NCI-H345 (cell line): Measurements from ENCODE around the gene FAHD2A.
"Not testable (repeated sequence)": the region's sequence is repeated elsewhere in the genome, so short reads cannot be mapped to it uniquely, and the experiment has no call there.

Source experiments
- DNase-seq: peaks from one replicate; lab custom pipeline; 2025; lab: John Stamatoyannopoulos, UW

Gene FAHD2A

DNA sequence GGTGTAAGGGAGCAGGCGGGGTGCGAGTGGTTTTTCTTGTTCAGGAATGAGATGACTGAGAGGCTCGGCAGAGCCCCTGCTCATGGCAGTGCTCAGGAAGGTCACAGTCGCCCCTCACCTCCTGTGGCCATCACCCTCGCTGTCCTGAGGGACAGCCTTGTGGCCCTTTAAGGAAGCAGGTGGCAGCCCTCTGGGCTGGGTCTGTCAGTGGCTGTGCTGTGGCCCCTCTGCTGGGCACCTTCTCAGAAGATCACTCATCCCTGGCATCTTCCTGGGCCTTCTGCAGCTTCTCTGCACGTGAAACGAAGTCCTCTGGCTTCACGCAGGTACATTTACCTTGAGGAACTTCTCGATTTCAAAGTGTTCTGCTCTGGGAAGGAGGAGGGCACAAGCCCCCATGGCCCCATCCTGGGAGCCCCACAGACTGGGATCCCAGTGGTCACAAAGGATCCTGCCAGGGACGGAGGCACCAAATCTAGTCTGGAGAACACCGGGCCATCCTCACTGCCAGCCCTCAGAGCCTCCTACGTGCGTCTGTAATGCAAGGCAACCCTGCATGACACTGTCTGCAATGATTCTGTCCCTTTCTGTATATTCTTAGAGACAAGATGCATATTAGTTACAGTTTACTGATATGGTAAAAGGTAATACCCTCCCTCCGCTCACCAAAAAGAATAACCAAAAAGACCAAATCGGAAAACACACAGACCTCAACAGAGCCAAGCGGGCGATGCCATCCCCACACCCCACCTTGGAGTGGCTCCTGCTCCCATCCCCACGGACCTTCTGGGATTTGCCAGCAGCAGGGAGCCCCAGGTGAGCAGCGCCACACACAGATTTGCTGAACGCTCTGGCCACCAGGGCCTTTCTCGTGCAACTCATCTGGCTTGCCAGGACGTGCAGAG is 25.9 kb upstream of the FAHD2A start:
- no peak for DNase-seq

DNA sequence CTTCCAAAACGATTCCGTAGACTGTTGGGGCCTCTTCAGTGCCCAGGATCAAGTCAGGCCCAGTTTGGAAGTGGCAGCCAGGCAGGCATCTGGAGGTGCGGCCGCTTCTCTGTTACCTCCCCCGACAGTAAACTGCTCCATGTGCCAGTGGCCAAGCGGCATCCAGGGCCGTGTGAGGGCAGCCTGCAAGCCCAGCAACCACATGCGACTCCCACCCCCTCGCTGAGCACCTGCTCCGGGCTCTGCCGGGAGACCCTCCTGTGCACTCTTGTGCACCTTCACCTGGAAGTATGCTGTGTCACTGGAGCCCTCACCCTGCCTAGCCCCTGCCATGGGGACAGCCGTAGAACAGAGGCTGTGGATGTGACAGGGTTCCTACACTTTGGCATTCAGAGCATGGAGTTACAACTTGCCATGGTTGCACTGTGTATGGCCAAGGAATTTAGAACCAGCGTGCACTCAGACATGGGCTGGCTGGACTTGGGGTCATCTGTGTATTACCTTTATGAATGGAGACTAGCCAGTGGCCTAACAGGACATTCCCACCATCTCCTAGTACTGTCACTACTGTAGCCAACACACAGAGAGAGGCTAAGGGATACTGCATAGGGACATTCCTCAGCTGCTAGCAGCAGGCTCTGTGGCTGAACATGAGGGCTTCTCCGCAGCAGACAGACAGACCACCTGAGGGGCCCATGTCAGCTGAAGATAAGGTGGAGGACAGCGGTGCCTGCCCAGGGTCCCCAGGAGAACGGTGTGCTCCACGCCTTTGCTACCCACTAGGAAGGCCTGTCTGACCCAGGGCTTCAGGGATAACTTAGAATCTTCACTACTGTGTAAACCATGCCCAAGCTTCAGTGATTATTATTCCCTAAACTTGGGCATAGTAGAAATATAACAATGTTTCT is 25.0 kb upstream of the FAHD2A start:
- no peak for DNase-seq

DNA sequence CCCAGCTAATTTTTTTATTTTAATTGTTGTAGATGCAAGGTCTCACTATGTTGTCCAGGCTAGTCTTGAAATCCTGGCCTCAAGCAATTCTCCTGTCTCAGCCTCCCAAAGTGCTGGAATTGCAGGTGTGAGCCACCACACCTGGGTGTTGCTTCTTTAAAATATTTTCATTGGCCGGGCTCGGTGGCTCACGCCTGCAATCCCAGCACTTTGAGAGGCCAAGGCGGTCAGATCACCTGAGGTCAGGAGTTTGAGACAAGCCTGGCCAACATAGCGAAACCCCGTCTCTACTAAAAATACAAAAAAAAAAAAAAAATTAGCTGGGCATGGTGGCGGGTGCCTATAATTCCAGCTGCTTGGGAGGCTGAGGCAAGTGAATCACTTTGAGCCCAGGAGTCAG is 24.2 kb upstream of the FAHD2A start:
- DNase-seq, result not testable (repeated sequence)

DNA sequence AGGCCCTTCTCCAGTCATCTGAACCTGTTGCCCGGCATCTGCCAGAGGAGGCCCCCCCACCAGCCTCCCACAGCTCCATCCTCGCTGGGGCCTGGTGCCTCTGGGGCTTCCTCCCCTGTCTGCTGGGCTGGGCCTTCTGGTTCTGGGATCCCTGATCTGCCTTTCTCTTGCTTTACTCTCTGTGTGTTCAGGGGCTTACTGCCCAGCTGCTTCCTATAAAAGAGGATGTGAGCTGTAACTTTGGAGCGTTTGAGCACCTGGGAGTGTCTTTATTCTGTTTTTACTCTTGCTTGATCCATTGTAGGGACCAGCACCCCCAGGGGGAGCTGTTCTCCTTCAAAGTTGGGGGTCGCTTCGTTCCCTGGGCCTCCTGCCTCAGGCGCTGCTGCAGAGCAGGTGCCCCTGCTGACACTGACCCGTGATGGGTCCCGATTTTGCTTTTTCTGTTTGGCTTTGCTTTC is 23.1 kb upstream of the FAHD2A start:
- no peak for DNase-seq

DNA sequence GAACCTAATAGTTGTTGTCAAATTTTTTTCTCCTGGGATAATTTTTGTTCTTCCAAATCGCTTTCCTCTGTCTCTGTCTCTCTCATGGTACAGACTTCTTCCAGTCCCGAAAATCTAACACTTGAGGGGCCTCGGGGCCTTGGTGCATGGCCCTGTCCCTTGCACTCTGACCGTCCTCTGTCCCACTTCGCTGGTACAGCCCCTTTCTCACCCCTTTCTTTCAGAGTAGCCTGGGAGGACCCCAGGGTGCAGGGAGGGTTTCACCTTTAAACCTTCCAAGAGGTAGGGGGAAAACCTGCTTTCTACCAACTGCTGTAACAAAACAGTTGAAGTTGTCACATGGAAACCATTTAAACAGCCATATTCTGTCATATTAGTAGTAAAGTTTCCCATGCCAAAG is 22.2 kb upstream of the FAHD2A start:
- DNase-seq, result no peak

GRCh38 chr2:95380731-95381130 is 21.8 kb upstream of the FAHD2A start:
- DNase-seq, result no peak

- DNase-seq, result no peak
Observed at GRCh38 chr2:95381212-95382191, 21.0 kb upstream of the FAHD2A start.

DNA sequence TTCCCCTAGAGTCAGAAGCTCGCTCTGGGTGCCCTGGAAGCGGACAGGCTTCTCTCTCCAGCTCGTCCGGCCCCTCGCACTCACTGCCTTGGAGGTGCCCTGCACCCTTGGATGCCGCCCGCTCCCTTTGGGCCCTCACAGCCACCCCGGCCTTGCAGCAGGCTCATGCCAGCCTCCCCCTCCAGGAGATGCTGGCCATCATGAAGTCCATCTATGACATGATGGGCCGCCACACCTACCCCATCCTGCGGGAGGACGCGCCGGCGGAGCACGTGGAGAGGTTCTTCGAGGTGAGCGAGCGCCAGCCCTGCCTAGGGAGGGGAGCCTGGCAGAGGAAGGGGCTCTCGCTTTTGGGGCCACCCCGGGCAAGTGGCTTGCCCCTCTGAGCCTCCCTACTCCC is 20.3 kb upstream of the FAHD2A start:
- DNase-seq, result no peak

- DNase-seq, result no peak
Observed at GRCh38 chr2:95382686-95383634, 19.5 kb upstream of the FAHD2A start.

GRCh38 chr2:95383635-95384027 is 18.9 kb upstream of the FAHD2A start:
- DNase-seq, result no peak

- DNase-seq, result no peak
Observed at GRCh38 chr2:95384854-95385569, 17.5 kb upstream of the FAHD2A start.

- DNase-seq, result no peak
Observed at GRCh38 chr2:95385570-95385984, 16.9 kb upstream of the FAHD2A start.

- no peak for DNase-seq
Observed at GRCh38 chr2:95386031-95386430, 16.5 kb upstream of the FAHD2A start.

DNA sequence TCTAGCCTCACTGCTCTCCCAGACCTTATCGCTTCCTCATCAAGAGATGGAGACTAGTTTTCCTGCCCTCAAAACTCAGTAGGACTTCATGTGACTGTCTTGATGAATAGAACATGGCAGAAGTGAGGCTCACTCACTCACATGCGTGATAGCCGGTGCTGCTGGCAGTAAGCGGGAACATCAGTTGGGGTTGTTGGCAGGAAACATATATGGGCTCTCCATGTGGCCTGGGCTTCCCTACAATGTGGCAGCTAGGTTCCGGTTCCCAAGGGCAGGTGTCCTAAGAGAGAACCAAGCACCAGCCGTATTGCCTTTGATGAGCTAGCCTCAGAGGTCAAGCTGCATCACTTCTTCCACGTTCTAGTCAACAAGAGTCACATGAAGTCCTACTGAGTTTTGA is 15.2 kb upstream of the FAHD2A start:
- DNase-seq, result no peak

GRCh38 chr2:95388091-95388692 is 14.3 kb upstream of the FAHD2A start:
- DNase-seq, result no peak

DNA sequence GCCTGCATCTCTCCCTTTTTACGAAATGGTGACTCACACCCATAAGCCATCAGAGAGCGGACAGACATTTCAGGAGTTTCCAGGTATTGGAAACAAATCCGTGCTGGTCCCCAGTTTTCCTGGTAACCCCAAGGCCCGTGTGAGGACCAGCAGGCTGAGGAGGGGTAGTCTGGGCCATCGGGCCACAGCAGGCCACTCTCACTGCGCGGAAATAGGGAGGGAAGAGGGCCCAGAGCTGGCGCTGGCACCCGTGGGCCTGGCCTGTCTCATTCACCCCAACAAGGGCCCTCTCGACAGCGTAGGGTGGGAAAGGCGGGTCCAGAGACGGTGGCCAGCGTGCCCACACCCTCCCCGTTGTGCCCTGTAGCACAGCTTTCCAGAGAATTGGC is 13.7 kb upstream of the FAHD2A start:
- no peak for DNase-seq

DNA sequence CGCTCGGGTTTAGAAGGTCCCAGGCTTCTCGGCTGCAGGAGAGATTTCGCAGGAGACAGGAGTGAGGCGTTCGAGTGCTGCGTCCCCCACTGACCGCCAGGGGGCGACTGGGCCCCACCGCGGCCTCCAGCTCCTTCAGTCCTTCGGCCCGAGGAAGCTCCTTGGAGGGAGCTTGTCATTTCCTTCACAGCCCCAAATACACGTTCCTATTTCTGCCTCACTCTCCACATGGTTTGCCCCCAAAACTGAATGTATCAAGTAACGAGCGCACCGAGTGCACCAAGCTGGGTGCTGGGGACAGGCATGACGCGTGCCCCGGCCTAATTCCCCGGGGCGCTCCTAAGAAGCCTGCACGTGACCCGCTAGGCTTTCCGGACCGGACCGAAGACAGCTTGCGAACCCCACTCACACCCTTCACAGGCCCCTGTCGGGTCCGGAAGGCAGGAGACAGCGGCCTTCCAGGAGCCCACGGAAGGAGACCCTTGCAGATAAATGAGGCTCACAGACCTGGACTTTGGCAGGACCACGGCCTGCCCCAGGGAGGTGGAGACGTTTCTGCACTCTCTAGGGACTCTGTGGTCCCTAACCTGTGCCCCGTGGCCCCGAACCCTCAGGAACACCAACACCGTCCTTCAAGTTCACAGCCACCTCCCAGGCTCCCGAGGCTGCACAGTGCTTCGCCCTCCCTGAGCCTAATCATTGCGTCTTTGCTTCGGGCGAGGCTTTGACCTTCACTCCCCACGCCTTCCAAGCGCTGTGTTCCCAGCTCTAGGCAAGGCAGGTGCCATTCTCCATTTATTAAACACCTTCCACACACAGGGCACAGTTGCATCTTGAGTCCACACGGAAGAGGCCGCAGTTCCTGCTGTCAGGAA is 13.0 kb upstream of the FAHD2A start:
- DNase-seq, result peak; percentile 32

GRCh38 chr2:95390272-95390880 is 12.1 kb upstream of the FAHD2A start:
- DNase-seq, result no peak
